ENCODE results near the gene PDZD2. TPM values are rescaled to one million over a fixed set of nuclear protein-coding genes. Genes with fewer than 3 reads are reported as not detected.

Gene PDZD2
- total RNA-seq, 2 donors from 2014 or later: 1.4 to 3.0 TPM

DNA sequence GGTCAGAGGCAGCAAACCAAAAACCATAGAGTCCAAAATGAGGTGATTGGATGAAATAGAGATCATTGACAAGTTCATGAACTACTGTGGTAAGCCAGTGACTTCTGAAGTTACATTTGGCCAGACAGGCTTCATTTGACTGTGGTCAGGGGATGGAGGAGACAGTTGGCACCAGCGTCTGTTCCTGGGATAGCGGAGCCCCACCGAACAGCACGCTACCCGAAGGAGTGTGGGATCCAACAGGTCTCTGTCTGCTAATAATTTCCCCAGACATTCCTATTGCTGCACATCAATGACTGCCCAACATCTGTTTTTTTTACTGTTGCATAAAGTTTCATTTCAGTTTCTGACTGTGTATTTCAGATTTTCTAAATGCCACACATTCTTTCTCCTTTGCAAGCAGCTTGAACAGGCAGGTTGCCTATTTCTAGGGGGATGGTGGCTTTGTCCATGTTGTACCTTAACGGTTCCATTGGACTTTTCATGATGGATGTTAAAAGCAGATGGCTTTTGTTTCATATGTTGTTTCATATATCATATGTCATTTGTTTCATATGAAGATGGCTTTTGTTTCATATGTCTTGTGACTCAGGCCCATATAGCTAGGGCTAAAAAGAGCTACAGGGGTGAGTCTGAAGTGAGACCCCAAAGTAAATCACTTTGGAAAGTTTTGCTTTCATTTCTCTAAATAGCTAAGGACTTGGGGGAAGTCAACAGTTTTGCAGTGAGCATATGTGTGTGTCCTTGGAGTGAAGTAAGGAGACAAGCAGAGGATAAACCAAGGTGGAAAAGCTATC lies 354.4 kb downstream of the PDZD2 start:
- Mint-ChIP-seq H3K36me3 (ENCODE audit: low read depth) (peaks cover 3% of the 10 kb centered on the region), H3K27me3 (peaks cover 11% of the 10 kb centered on the region), H3K4me1 (peaks cover 2% of the 10 kb centered on the region), H3K4me3 (no peak overlapping the region), H3K27ac (no peak overlapping the region)
- ATAC-seq (no peak), DNase-seq (no peak)
- H3K9me3 ChIP-seq (ENCODE audit: control insufficient read depth, low read length, poor library complexity, severe bottlenecking): no peaks in the 10 kb centered on the region

DNA sequence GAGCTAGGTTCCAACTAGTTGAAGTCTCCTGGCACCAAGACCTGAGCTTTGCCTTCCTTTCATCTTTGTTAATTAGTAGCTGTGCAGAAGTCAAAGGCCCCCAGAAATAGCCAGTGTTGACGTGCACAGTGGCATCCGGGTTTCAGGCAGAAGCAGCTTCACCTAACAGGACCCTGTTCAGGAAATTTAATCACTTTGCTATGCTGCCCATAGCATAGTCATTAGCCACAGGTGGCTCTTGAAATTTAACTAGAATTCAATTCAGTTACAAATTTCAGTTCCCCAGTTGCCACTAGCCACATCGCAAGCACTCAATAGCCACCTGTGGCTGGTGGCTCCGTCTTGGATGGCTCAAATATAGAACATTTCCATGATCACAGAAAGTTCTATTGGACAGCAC lies 356.1 kb downstream of the PDZD2 start:
- peaks cover 3% of the 10 kb centered on the region for H3K36me3 Mint-ChIP-seq (ENCODE audit: low read depth)
- H3K4me1 Mint-ChIP-seq: peaks cover 2% of the 10 kb centered on the region
- H3K4me3 Mint-ChIP-seq: no peak overlapping the region
- H3K27ac Mint-ChIP-seq: no peak overlapping the region
- no peak for DNase-seq
- H3K9me3 ChIP-seq (ENCODE audit: control insufficient read depth, low read length, poor library complexity, severe bottlenecking): no peaks in the 10 kb centered on the region
- peaks cover 11% of the 10 kb centered on the region for H3K27me3 Mint-ChIP-seq
- ATAC-seq: no peak

DNA sequence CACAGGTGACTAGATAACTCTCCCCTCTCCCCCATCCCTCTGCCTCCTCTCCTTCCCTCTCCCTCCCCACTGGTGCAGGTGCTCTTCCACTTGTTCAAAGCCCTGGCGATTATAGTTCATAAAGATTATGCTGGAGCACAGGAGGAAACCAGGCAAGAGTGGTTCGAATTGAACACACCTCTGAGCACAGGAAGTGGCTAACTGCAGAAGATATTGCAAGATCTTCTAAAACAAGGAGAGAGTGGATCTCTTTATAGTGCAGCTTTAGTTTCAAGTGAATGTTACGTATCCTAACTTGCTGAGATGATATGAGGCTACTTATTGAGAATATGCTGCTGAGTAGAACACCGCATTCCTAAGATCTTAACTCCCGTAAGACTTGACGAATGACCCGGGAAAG lies 356.8 kb downstream of the PDZD2 start:
- Mint-ChIP-seq H3K27ac (no peak overlapping the region), H3K4me3 (no peak overlapping the region), H3K27me3 (peaks cover 7% of the 10 kb centered on the region), H3K4me1 (peaks cover 2% of the 10 kb centered on the region), H3K36me3 (ENCODE audit: low read depth) (peaks cover under 1% of the 10 kb centered on the region)
- DNase-seq: no peak
- ATAC-seq: no peak
- no peaks in the 10 kb centered on the region for H3K9me3 ChIP-seq (ENCODE audit: control insufficient read depth, low read length, poor library complexity, severe bottlenecking)

DNA sequence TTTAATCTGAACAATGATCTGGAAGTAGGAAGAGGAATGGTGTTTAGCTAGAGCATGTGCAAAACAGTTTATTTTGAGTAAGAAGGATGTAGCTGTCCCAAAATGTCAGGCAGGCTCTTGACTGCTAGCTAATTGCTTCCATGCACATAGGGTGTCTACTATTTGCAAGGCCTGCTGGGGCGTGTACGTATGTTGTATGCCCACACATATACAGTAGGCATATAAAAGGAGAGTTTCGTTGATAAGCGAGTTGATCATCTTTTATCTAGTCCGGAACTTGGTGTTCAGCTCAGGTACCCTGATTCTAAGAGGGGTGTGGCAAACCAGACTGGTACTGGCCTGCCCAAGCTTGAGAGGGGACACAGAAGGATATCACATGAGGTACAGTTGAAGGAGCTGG lies 358.0 kb downstream of the PDZD2 start:
- no peaks in the 10 kb centered on the region for H3K27me3 Mint-ChIP-seq
- no peak for ATAC-seq
- H3K4me1 Mint-ChIP-seq: peaks cover 2% of the 10 kb centered on the region
- no peak overlapping the region for H3K4me3 Mint-ChIP-seq
- H3K27ac Mint-ChIP-seq: no peak overlapping the region
- no peak for DNase-seq
- H3K9me3 ChIP-seq (ENCODE audit: control insufficient read depth, low read length, poor library complexity, severe bottlenecking): no peaks in the 10 kb centered on the region
- H3K36me3 Mint-ChIP-seq (ENCODE audit: low read depth): no peaks in the 10 kb centered on the region

DNA sequence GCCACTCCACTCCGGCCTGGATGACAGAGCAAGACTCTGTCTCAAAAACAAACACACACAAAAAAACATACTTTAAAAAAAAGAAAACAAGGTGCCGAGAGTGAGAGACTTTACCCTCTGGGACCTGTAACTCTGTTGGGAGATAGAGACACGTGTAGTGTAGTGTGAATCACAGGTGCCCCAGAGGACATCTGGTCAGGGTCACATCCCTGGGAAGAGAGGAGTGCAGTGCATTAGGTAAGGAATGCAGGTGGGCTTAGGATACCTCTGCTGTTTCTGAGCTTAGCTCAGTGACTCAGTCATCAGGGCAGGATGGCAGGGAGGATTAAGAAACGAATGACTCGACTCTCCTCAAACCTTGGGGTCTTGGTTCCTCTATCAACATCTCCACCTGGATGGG lies 360.5 kb downstream of the PDZD2 start:
- DNase-seq (no peak), ATAC-seq (no peak)
- H3K9me3 ChIP-seq (ENCODE audit: control insufficient read depth, low read length, poor library complexity, severe bottlenecking): no peaks in the 10 kb centered on the region
- no peaks in the 10 kb centered on the region for H3K4me1 Mint-ChIP-seq
- H3K36me3 Mint-ChIP-seq (ENCODE audit: low read depth): no peaks in the 10 kb centered on the region
- no peak overlapping the region for H3K4me3 Mint-ChIP-seq
- no peaks in the 10 kb centered on the region for H3K27me3 Mint-ChIP-seq
- H3K27ac Mint-ChIP-seq: no peak overlapping the region

DNA sequence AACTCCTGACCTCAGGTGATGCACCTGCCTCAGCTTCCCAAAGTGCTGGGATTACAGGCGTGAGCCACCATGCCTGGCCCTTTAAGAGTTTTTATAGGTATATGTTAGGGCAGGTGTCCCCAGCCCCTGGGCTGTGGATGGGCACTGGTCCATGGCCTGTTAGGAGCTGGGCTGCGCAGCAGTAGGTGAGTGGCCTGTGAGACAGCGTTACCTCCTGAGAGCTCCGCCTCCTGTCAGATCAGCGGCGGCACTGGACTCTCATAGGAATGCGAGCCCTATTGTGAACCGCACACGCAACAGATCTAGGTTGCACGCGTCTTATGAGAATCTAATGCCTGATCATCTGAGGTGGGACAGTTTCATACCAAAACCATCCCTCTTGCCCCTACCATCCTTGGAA lies 361.8 kb downstream of the PDZD2 start:
- H3K4me3 Mint-ChIP-seq: no peak overlapping the region
- no peaks in the 10 kb centered on the region for H3K36me3 Mint-ChIP-seq (ENCODE audit: low read depth)
- H3K27me3 Mint-ChIP-seq: no peaks in the 10 kb centered on the region
- no peaks in the 10 kb centered on the region for H3K9me3 ChIP-seq (ENCODE audit: control insufficient read depth, low read length, poor library complexity, severe bottlenecking)
- H3K27ac Mint-ChIP-seq: no peak overlapping the region
- H3K4me1 Mint-ChIP-seq: no peaks in the 10 kb centered on the region
- ATAC-seq (no peak), DNase-seq (no peak)

DNA sequence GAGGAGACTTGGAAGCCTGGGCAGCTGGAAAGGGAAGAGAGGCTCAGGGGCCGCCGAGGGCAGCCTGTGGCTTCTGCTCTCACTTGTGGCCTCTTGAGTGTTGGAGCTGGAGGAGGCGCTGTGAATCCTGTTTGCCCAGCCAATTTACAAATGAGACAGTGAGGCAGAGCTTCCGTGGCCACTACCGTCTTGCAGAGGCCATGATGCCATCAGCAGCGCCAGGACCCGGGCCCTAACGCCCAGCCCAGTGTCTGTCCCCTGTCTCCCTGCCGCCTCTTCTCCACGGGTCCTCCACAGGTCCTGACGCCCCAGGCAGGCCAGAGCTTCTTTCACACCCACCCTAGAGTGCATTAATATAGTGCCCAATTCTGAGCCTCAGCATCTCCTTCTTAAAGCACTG lies 362.4 kb downstream of the PDZD2 start:
- Mint-ChIP-seq H3K4me3 (no peak overlapping the region), H3K4me1 (no peaks in the 10 kb centered on the region), H3K36me3 (ENCODE audit: low read depth) (no peaks in the 10 kb centered on the region), H3K27me3 (no peaks in the 10 kb centered on the region), H3K27ac (no peak overlapping the region)
- DNase-seq: no peak
- no peaks in the 10 kb centered on the region for H3K9me3 ChIP-seq (ENCODE audit: control insufficient read depth, low read length, poor library complexity, severe bottlenecking)
- ATAC-seq: no peak

DNA sequence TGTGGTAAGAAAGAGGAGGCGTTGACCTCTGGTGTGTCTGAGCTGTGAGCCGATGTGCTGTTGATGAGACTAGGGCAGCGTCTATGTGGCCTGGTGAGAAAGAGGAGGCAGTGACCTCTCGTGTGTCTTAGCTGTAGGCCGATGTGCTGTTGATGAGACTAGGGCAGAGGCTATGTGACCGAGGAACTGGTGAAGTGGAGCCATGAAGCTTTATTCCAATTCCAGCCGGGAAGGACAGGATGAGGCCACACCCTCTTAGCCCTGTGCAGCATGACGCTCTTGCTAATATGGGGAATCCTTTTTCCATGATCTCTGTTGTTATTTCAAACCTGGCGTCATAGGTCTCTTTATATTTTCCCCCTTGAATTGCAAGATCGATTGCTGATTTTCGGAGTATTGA lies 362.8 kb downstream of the PDZD2 start:
- no peaks in the 10 kb centered on the region for H3K9me3 ChIP-seq (ENCODE audit: control insufficient read depth, low read length, poor library complexity, severe bottlenecking)
- H3K27me3 Mint-ChIP-seq: no peaks in the 10 kb centered on the region
- H3K4me3 Mint-ChIP-seq: no peak overlapping the region
- ATAC-seq (no peak), DNase-seq (no peak)
- no peaks in the 10 kb centered on the region for H3K36me3 Mint-ChIP-seq (ENCODE audit: low read depth)
- H3K4me1 Mint-ChIP-seq: no peaks in the 10 kb centered on the region
- H3K27ac Mint-ChIP-seq: peak overlapping the region; percentile 39

DNA sequence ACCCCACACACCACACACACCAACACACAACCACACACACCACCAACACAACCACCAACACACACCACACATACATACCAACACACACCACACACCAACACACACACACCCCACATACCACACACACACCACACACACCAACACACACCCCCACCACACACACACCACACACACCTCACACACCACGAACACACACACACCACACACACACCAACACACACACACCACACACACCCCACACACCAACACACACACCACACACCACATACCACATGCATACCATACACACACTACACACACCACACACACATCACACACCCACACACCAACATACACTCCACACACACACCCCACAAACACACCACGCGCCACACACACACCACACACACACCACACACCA lies 363.8 kb downstream of the PDZD2 start:
- H3K4me3 Mint-ChIP-seq: no peak overlapping the region
- DNase-seq: no peak
- no peaks in the 10 kb centered on the region for H3K9me3 ChIP-seq (ENCODE audit: control insufficient read depth, low read length, poor library complexity, severe bottlenecking)
- no peaks in the 10 kb centered on the region for H3K27me3 Mint-ChIP-seq
- H3K4me1 Mint-ChIP-seq: no peaks in the 10 kb centered on the region
- no peak for ATAC-seq
- no peak overlapping the region for H3K27ac Mint-ChIP-seq
- no peaks in the 10 kb centered on the region for H3K36me3 Mint-ChIP-seq (ENCODE audit: low read depth)

DNA sequence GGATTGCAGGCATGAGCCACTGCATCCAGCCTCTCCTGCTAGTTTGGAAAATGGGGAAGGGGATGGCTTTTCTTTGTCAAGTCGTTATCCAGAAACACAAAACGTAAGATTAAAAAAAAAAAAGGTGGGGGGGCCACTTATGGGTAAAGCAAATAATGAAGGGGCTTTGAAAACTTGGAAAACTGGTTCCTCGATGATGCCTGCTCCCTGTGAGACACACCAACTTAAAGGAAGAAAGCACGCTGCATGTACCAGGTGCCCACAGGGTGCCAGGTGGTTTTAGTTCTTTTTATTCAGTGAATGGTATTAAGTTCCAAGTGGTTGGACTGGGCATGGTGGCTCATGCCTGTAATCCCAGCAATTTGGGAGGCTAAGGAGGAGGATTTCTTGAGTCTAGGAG lies 365.1 kb downstream of the PDZD2 start:
- Mint-ChIP-seq H3K27ac (no peak overlapping the region), H3K4me1 (no peaks in the 10 kb centered on the region), H3K27me3 (no peaks in the 10 kb centered on the region), H3K36me3 (ENCODE audit: low read depth) (peaks cover 4% of the 10 kb centered on the region), H3K4me3 (no peak overlapping the region)
- ATAC-seq (no peak), DNase-seq (no peak)
- no peaks in the 10 kb centered on the region for H3K9me3 ChIP-seq (ENCODE audit: control insufficient read depth, low read length, poor library complexity, severe bottlenecking)

DNA sequence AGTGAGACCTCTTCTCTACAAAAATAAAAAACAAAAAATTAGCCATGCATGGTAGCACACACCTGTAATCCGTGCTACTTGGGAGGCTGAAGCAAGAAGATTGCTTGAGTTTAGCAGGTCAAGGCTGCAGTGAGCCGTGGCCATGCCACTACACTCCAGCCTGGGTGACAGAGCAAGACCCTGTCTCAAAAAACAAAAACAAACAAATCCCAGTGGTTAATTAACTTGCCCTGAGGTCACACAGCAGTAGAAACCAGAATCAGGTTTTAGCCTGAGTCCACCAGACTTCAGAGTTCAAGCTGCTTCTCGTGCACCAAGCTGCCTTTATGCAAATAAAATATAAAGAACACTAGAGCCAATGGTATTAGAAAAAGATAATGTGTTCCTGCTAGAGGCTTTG lies 365.5 kb downstream of the PDZD2 start:
- DNase-seq (no peak), ATAC-seq (no peak)
- peaks cover 4% of the 10 kb centered on the region for H3K36me3 Mint-ChIP-seq (ENCODE audit: low read depth)
- no peaks in the 10 kb centered on the region for H3K4me1 Mint-ChIP-seq
- H3K27ac Mint-ChIP-seq: no peak overlapping the region
- no peaks in the 10 kb centered on the region for H3K27me3 Mint-ChIP-seq
- H3K9me3 ChIP-seq (ENCODE audit: control insufficient read depth, low read length, poor library complexity, severe bottlenecking): no peaks in the 10 kb centered on the region
- no peak overlapping the region for H3K4me3 Mint-ChIP-seq

DNA sequence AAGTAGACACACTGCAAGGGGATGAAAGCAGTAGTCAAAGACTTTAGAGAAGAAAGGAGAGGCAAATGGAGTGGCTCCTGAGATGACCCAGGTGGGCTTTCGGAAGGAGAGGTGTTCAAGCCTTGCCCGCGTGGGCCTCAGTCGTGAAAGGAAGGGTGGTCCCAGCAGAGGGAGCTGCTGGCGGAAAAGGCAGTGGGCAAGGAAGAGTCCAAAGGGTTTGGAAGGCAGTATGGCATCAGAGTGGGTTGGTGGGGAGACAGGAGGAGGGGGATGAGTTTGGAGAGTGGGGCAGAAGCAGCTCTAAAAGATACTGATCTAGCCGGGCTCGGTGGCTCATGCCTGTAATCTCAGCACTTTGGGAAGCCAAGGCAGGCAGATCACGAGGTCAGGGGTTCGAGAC lies 369.8 kb downstream of the PDZD2 start:
- no peaks in the 10 kb centered on the region for H3K27me3 Mint-ChIP-seq
- no peak overlapping the region for H3K27ac Mint-ChIP-seq
- H3K9me3 ChIP-seq (ENCODE audit: control insufficient read depth, low read length, poor library complexity, severe bottlenecking): no peaks in the 10 kb centered on the region
- H3K36me3 Mint-ChIP-seq (ENCODE audit: low read depth): peaks cover 4% of the 10 kb centered on the region
- no peak overlapping the region for H3K4me3 Mint-ChIP-seq
- ATAC-seq (no peak), DNase-seq (no peak)
- H3K4me1 Mint-ChIP-seq: no peaks in the 10 kb centered on the region

DNA sequence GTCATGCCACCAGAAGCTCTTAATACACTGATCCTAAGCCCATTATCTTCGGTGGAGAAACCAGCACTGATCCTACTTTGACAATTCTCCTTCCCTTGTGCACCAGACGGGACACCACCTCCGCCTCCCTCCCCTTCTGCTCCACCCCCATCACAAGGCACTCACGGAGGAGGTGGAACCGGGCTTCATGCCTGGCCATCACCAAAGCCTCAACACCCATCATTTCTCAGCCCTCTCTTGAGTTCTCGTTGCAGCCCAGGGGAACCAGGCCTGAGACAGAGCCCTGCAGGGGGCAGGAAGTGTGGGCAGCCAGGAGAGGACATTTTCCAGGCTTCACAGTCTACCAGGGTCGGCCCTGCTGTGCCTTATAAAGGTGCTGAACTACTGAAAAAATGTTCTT lies 374.7 kb downstream of the PDZD2 start:
- H3K4me1 Mint-ChIP-seq: peaks cover 9% of the 10 kb centered on the region
- H3K36me3 Mint-ChIP-seq (ENCODE audit: low read depth): peaks cover under 1% of the 10 kb centered on the region
- no peak overlapping the region for H3K4me3 Mint-ChIP-seq
- no peaks in the 10 kb centered on the region for H3K27me3 Mint-ChIP-seq
- ATAC-seq (no peak), DNase-seq (no peak)
- no peak overlapping the region for H3K27ac Mint-ChIP-seq
- H3K9me3 ChIP-seq (ENCODE audit: control insufficient read depth, low read length, poor library complexity, severe bottlenecking): no peaks in the 10 kb centered on the region

DNA sequence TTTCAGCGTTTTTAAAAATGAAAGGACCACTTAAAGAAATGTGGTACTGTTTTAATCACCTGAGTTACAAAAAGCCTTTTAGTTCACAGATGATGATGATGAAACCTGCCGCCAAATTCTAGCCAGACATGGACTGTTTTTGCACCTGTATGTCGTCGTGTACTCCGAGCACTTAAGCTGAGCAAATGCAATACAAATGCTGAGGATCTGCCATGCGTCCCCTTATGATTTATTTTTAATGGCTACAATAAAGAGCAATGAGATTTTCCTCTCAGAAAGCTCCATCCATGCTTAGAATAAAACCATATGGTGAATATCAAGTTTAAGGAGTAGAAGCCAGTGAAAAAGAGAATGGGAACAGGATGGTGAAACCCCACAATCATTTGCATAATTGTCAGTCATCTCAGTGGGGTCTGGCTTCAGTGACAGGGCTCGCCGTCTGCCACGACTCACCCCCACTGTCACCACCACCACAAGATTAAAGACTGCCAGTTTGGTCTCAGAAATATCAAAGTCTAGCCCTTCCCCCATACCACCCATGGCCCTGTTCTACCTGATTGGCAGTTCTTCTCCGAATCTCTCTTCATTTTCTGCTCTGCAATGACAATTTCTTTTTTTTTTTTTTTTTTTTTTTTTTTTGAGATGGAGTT lies 375.3 kb downstream of the PDZD2 start:
- no peak overlapping the region for H3K4me3 Mint-ChIP-seq
- H3K27me3 Mint-ChIP-seq: no peaks in the 10 kb centered on the region
- no peaks in the 10 kb centered on the region for H3K9me3 ChIP-seq (ENCODE audit: control insufficient read depth, low read length, poor library complexity, severe bottlenecking)
- H3K4me1 Mint-ChIP-seq: peaks cover 9% of the 10 kb centered on the region
- DNase-seq: no peak
- no peaks in the 10 kb centered on the region for H3K36me3 Mint-ChIP-seq (ENCODE audit: low read depth)
- no peak for ATAC-seq
- H3K27ac Mint-ChIP-seq: no peak overlapping the region
